Activated T-cell treated with anti-CD3 and anti-CD28 coated beads for 48 hours (primary cell): Measurements from ENCODE around the gene CHST11.

Experiments used
- DNase-seq: peaks from one replicate; pipeline ENCODE4 v3.0.0-alpha.2; 2020; ENCODE audit warnings: low read depth

CHST11 gene

GRCh38 chr12:104720339-104721038, 263.7 kb downstream of the CHST11 start:
- peak; percentile 46 for DNase-seq

- DNase-seq = no peak
These were observed 264.3 kb downstream of the CHST11 start for GRCh38 chr12:104721039-104721405.

GRCh38 chr12:104721936-104722335, 265.2 kb downstream of the CHST11 start:
- DNase-seq = no peak

GRCh38 chr12:104722601-104723534, 266.1 kb downstream of the CHST11 start:
- DNase-seq = no peak

GRCh38 chr12:104723895-104724294, 267.1 kb downstream of the CHST11 start:
- DNase-seq = no peak

- DNase-seq = no peak
These were observed 268.3 kb downstream of the CHST11 start for GRCh38 chr12:104724992-104725585.

GRCh38 chr12:104725610-104726009, 268.9 kb downstream of the CHST11 start:
- DNase-seq = no peak

- no peak for DNase-seq
These were observed 271.1 kb downstream of the CHST11 start for GRCh38 chr12:104727726-104728465.

GRCh38 chr12:104729091-104729490, 272.3 kb downstream of the CHST11 start:
- DNase-seq = no peak

GRCh38 chr12:104729610-104730446, 273.1 kb downstream of the CHST11 start:
- DNase-seq = no peak

- DNase-seq = no peak
These were observed 274.0 kb downstream of the CHST11 start for GRCh38 chr12:104730763-104731162.

- DNase-seq = peak; percentile 35
These were observed 277.0 kb downstream of the CHST11 start for GRCh38 chr12:104733717-104734175.

- DNase-seq = no peak
These were observed 277.9 kb downstream of the CHST11 start for GRCh38 chr12:104734541-104735095.

GRCh38 chr12:104735801-104736200, 279.1 kb downstream of the CHST11 start:
- no peak for DNase-seq

- DNase-seq = no peak
These were observed 279.6 kb downstream of the CHST11 start for GRCh38 chr12:104736307-104736706.

GRCh38 chr12:104737113-104737512, 280.4 kb downstream of the CHST11 start:
- no peak for DNase-seq

- no peak for DNase-seq
These were observed 281.1 kb downstream of the CHST11 start for GRCh38 chr12:104737791-104738301.

GRCh38 chr12:104738331-104738730, 281.6 kb downstream of the CHST11 start:
- no peak for DNase-seq

- DNase-seq = no peak
These were observed 282.3 kb downstream of the CHST11 start for GRCh38 chr12:104738776-104739642.

GRCh38 chr12:104740668-104741067, 283.9 kb downstream of the CHST11 start:
- no peak for DNase-seq
